Heart right ventricle (tissue), 16 donors: Measurements from ENCODE around the gene GLIPR2. TPM values are rescaled to one million over a fixed set of nuclear protein-coding genes. Genes with fewer than 3 reads are reported as not detected.

Source experiments
- ATAC-seq, 8 donors: fragments of 200-7000 bp; cut with Tn5 transposase; one replicate each; pipeline ENCODE4 v1.9.1; 2020; ENCODE audit warnings: mild to moderate bottlenecking in 8 of 8, moderate library complexity in 8 of 8, moderate number of reproducible peaks in 1 of 8
- DNase-seq, 2 donors: peaks; one replicate each; pipeline ENCODE4 v3.0.0-alpha.2; 2020
- H3K27ac ChIP-seq, 10 donors: fragments of 200-600 bp; sonication (generic) in 2 of 10; one replicate each; pipeline versions ENCODE4 v1.5.0 to v1.8.0; 2020 to 2022; ENCODE audit warnings: mild to moderate bottlenecking in 3 of 10
- H3K27me3 ChIP-seq, 7 donors: fragments of 200-600 bp; one replicate each; pipeline ENCODE4 v1.8.0; 2021 to 2022; ENCODE audit warnings: mild to moderate bottlenecking in 2 of 7
- H3K36me3 ChIP-seq, 9 donors: fragments of 200-600 bp; sonication (generic) in 1 of 9; one replicate each; pipeline versions ENCODE4 v1.5.0 to v1.8.0; 2020 to 2022; ENCODE audit warnings: mild to moderate bottlenecking in 2 of 9
- H3K4me1 ChIP-seq, 9 donors: fragments of 200-600 bp; sonication (generic) in 1 of 9; one replicate each; pipeline versions ENCODE4 v1.5.0 to v1.8.0; 2020 to 2022; ENCODE audit warnings: mild to moderate bottlenecking in 4 of 9
- H3K4me3 ChIP-seq, 10 donors: fragments of 200-600 bp; sonication (generic) in 2 of 10; one replicate each; pipeline versions ENCODE4 v1.5.0 to v1.8.0; 2020 to 2022; ENCODE audit warnings: mild to moderate bottlenecking in 7 of 10, moderate library complexity in 2 of 10
- H3K9me3 ChIP-seq, 11 donors: fragments of 200-600 bp in 10 of 11; sonication (generic) in 2 of 11; one replicate each; pipeline versions ENCODE4 v1.5.0 to v1.8.0; 2013 to 2022; ENCODE audit warnings: mild to moderate bottlenecking in 2 of 11, control low read depth in 1 of 11, moderate library complexity in 1 of 11
- CTCF ChIP-seq, 9 donors: fragments of 200-600 bp; sonication (generic) in 2 of 9; IDR thresholded peaks; one replicate each; pipeline versions ENCODE4 v1.5.0 to v1.8.0; 2021 to 2022; ENCODE audit warnings: antibody characterized with exemption in 9 of 9, mild to moderate bottlenecking in 5 of 9, moderate library complexity in 1 of 9
- WGBS, 2 donors: extraction: QIAGEN DNeasy Blood & Tissue Kit; methylation state at CpG; one replicate each; pipeline ENCODE4 v1.1.7; 2013; ENCODE audit warnings: inconsistent platforms in 1 of 2; 5-methylcytosine and 5-hydroxymethylcytosine counted together
- intact Hi-C, 10 donors: fragments of 100-400 bp; cut with DNase I; formaldehyde crosslinking; loops; one replicate each; pipeline versions ENCODE4 v1.11.1 to v1.14.2; 2022
- polyA plus RNA-seq, 2 donors: library from polyadenylated mRNA; stranded (reverse); fragments of 200-250 nt; gene quantifications; one replicate each; pipeline ENCODE4 v1.2.3, GENCODE V29; 2013
- total RNA-seq, 10 donors: library from RNA; stranded (reverse); fragmentation: NEBNext Ultra II Directional in 3 of 10; extraction: Animal tissue kit (Norgen Biotek cat#: 25700) in 3 of 10; gene quantifications; one replicate each; pipeline versions ENCODE4 v1.2.1 to v1.2.4, GENCODE V29; 2021 to 2023
- donor health status: Arrhythmogenic right ventricular cardiomyopathy.
- donor health status: ischemic (EF 13 %, LVEDD 7.1; RV severe dilation, severe dysfunction).
- donor health status: healthy with polysubstance abuse.
- donor health status: DM: no; HTN: yes; CAD: no.
- donor health status: DM: no; HTN: no; CAD: no.
- donor health status: ischemic (EF 25% LVEDD 6.9; RV normal size, moderate dysfunction).
- donor health status: ischemic (EF 25% LVEDD 5.7; RV mildly dilated, moderate dysfunction).
- donor health status: healthy.
- donor health status: DM: yes; HTN: yes; CAD: no.
- donor health status: Ischemic cardiomyopathy.
- donor health status: ischemic (EF 35%, LVEDD 5.7; RV mildly dilated, moderate dysfunction).
- donor health status: nonischemic (EF 11% LVEDD 7.7; RV severe dilation, severe dysfunction).
- donor health status: DM: yes; HTN: yes; CAD: no.
- donor health status: PGD.
- donor health status: ischemic (EF 29% LVEDD 5.4; RV normal size, mild dysfunction).
- donor health status: nonischemic (EF 23%, LVEDD 6.1; RV moderate dilation, normal function).

The GLIPR2 gene
- total and polyA plus RNA-seq, 12 donors: 4.7 to 19.2 (median 7.1) TPM

GRCh38 chr9:36138496-36138895 lies 2.0 kb downstream of the GLIPR2 start:
- Histone ChIP-seq H3K4me3 (peak overlapping the region in 2 of 10 donors; percentile 82 to 84), H3K27me3 (peaks cover 0 to 13% (median 0%) of the 10 kb centered on the region in 7 donors), H3K36me3 (no peaks in the 10 kb centered on the region), H3K4me1 (peaks cover 3 to 74% (median 30%) of the 10 kb centered on the region in 9 donors), H3K9me3 (no peaks in the 10 kb centered on the region), H3K27ac (no peak overlapping the region)
- ATAC-seq: no peak
- intact Hi-C loops: no loop called here
- no peak for TF ChIP-seq CTCF (IDR thresholded peaks at IDR 0.05)
- WGBS, 2 donors: 95 to 96% methylated on average over 10 of the region's 10 CpGs
- DNase-seq: no peak

- no peak for TF ChIP-seq CTCF (IDR thresholded peaks at IDR 0.05)
- ATAC-seq: no peak
- DNase-seq: no peak
- H3K27ac ChIP-seq: peak overlapping the region in 1 of 10 donors; percentile 92
- intact Hi-C loops: no loop called here
- H3K4me1 ChIP-seq: peaks cover 3 to 78% (median 32%) of the 10 kb centered on the region in 9 donors
- WGBS, 2 donors: 93 to 95% methylated on average over 5 of the region's 5 CpGs
- H3K4me3 ChIP-seq: no peak overlapping the region
- H3K27me3 ChIP-seq: peaks cover 0 to 13% (median 0%) of the 10 kb centered on the region in 7 donors
- peaks cover 0 to under 1% (median 0%) of the 10 kb centered on the region in 9 donors for H3K36me3 ChIP-seq
- no peaks in the 10 kb centered on the region for H3K9me3 ChIP-seq
Measured at GRCh38 chr9:36138901-36139300, 2.4 kb downstream of the GLIPR2 start.

GRCh38 chr9:36140086-36141084 lies 3.9 kb downstream of the GLIPR2 start:
- Histone ChIP-seq H3K4me1 (peaks cover 3 to 92% (median 32%) of the 10 kb centered on the region in 9 donors), H3K9me3 (no peaks in the 10 kb centered on the region), H3K27me3 (peaks cover 0 to 10% (median 0%) of the 10 kb centered on the region in 7 donors), H3K4me3 (peak overlapping the region in 1 of 10 donors; percentile 2), H3K36me3 (peaks cover 0 to 3% (median 0%) of the 10 kb centered on the region in 9 donors), H3K27ac (peak overlapping the region in 4 of 10 donors; percentile 9 to 92 (median 56))
- ATAC-seq (no peak), DNase-seq (no peak)
- no peak for TF ChIP-seq CTCF (IDR thresholded peaks at IDR 0.05)
- intact Hi-C loops: no loop called here
- WGBS, 2 donors: 86 to 91% methylated on average over 11 of the region's 11 CpGs

GRCh38 chr9:36141288-36141687 lies 4.8 kb downstream of the GLIPR2 start:
- ATAC-seq (peak in 1 of 8 donors; percentile 23), DNase-seq (no peak)
- H3K27me3 ChIP-seq: peaks cover 0 to under 1% (median 0%) of the 10 kb centered on the region in 7 donors
- peak in 4 of 9 donors; percentile 21 to 35 (median 34) for TF ChIP-seq CTCF (IDR thresholded peaks at IDR 0.05)
- H3K9me3 ChIP-seq: peaks cover 0 to 8% (median 0%) of the 10 kb centered on the region in 11 donors
- H3K4me3 ChIP-seq: no peak overlapping the region
- H3K27ac ChIP-seq: peak overlapping the region in 4 of 10 donors; percentile 4 to 92 (median 80)
- intact Hi-C loops: no loop called here
- peaks cover 3 to 92% (median 32%) of the 10 kb centered on the region in 9 donors for H3K4me1 ChIP-seq
- peaks cover 0 to 3% (median 0%) of the 10 kb centered on the region in 9 donors for H3K36me3 ChIP-seq
- WGBS, 2 donors: 76 to 85% methylated on average over 4 of the region's 4 CpGs
